Measurements from ENCODE around the gene TSHZ2.
"Not testable (repeated sequence)": the region's sequence is repeated elsewhere in the genome, so short reads cannot be mapped to it uniquely, and the experiment has no call there.

The TSHZ2 gene

DNA sequence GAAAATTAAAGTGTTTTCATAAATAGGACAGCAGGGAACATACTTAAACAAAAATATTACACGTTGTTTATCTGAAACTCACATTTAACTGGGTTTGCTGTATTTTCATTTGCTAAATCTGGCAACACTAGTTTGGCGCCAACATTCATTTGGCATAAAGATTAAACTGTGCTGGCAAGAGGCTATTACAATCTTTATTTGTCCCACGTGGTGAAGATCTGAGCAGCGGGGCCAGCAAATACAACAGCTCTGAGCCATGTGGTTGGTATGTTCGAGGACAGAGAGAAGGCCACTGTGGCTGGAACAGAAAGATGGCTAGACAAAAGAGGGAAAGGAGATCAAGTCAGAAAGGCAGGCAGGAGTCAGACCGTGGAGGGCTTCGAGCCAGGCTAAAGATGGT, 387.3 kb downstream of the TSHZ2 start:
- Histone ChIP-seq H3K27ac (ENCODE audit: low read depth, low read length) (no peak overlapping the region), H3K9ac (ENCODE audit: low read depth, low read length) (no peak overlapping the region), H3K9me3 (ENCODE audit: insufficient read depth, low read depth, low read length) (peaks cover 11% of the 10 kb centered on the region; the same call in 1 of the 2 replicates), H3K36me3 (ENCODE audit: insufficient read depth, low read length) (no peaks in the 10 kb centered on the region), H3K4me1 (ENCODE audit: insufficient read depth, low read length) (peaks cover 3% of the 10 kb centered on the region; the same call in 1 of the 2 replicates), H3K27me3 (ENCODE audit: insufficient read depth, low read length) (no peaks in the 10 kb centered on the region), H3K4me3 (ENCODE audit: low read length) (no peak overlapping the region)
- WGBS, result 92% methylated on average over 7 of the region's 7 CpGs

DNA sequence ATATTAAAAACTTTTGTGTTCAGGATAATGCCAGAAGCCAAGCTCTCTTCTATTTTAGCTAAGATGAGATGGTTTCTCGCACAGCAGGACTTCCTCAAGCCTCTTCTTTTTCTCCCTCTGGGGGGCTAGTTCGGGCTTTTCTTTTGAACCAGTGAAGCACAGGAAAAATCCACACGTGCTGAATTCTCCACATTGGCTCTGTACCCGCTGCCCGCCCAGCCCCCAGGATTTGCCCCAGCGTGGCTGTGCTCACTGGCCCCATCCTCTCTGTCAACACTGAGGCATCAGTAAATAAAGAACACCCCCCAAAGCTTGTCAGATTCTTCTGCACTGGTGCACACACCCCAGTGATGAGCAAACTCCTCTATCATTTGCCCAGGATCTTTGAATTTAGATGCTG, 388.7 kb downstream of the TSHZ2 start:
- Histone ChIP-seq H3K9me3 (ENCODE audit: insufficient read depth, low read depth, low read length) (peaks cover 5% of the 10 kb centered on the region; the same call in 1 of the 2 replicates), H3K9ac (ENCODE audit: low read depth, low read length) (0 out of 2 replicates have a peak overlapping the region, but pooled peaks have one; percentile 7), H3K4me1 (ENCODE audit: insufficient read depth, low read length) (peaks cover 3% of the 10 kb centered on the region; the same call in 1 of the 2 replicates), H3K27me3 (ENCODE audit: insufficient read depth, low read length) (no peaks in the 10 kb centered on the region), H3K4me3 (ENCODE audit: low read length) (no peak overlapping the region), H3K36me3 (ENCODE audit: insufficient read depth, low read length) (no peaks in the 10 kb centered on the region), H3K27ac (ENCODE audit: low read depth, low read length) (no peak overlapping the region)
- WGBS, result 37% methylated on average over 6 of the region's 6 CpGs

DNA sequence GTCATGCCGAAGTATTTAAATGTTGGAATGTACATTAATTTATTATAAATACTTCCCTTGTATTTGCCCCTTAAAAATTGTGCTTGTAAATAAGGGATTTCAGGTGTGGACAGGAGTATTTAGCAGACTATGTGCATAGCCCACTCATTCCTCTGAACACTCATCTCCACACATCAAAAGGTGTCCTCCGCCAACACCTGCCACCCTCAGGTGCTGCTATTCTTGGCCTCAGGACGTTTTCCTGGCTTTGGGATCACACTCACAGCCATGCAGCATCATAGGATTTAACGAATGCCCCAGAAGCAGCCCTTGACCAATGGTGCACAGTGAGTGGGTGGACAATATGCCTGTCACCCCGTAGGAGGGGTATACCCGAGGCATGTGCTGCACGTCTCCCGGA, 390.6 kb downstream of the TSHZ2 start:
- Histone ChIP-seq H3K9ac (ENCODE audit: low read depth, low read length) (no peak overlapping the region), H3K4me1 (ENCODE audit: insufficient read depth, low read length) (peaks cover 3% of the 10 kb centered on the region; the same call in 1 of the 2 replicates), H3K27ac (ENCODE audit: low read depth, low read length) (no peak overlapping the region), H3K27me3 (ENCODE audit: insufficient read depth, low read length) (no peaks in the 10 kb centered on the region), H3K4me3 (ENCODE audit: low read length) (no peak overlapping the region), H3K36me3 (ENCODE audit: insufficient read depth, low read length) (no peaks in the 10 kb centered on the region), H3K9me3 (ENCODE audit: insufficient read depth, low read depth, low read length) (no peaks in the 10 kb centered on the region)
- WGBS, result 90% methylated on average over 7 of the region's 8 CpGs

- H3K27me3 ChIP-seq (ENCODE audit: insufficient read depth, low read length), result no peaks in the 10 kb centered on the region
- 94% methylated on average over 5 of the region's 5 CpGs for WGBS
- H3K9me3 ChIP-seq (ENCODE audit: insufficient read depth, low read depth, low read length), result no peaks in the 10 kb centered on the region
- H3K36me3 ChIP-seq (ENCODE audit: insufficient read depth, low read length), result no peaks in the 10 kb centered on the region
- no peak overlapping the region for H3K4me3 ChIP-seq (ENCODE audit: low read length)
- no peak overlapping the region for H3K9ac ChIP-seq (ENCODE audit: low read depth, low read length)
- no peak overlapping the region for H3K27ac ChIP-seq (ENCODE audit: low read depth, low read length)
- H3K4me1 ChIP-seq (ENCODE audit: insufficient read depth, low read length), result peaks cover 3% of the 10 kb centered on the region; the same call in 1 of the 2 replicates
These were observed 392.5 kb downstream of the TSHZ2 start for GRCh38 chr20:53364646-53365045.

DNA sequence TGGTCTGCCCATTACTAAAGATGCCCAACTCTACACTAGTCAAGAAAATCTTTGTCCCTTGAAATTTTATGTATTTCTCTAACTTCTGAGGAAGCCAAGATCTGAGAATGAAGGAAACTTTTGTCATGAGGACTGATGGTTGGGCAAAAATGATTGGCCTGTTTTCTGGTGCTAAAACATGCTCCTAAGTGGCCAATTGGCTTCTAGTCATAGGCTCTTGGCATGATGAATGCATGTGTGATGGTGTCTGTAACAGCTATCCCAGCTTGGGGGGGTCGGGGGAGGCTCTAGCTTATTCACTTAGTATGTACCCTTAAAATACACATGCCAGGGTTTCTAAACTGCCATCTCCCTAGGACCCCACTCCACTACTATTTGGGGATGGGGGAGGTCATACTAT, 392.9 kb downstream of the TSHZ2 start:
- Histone ChIP-seq H3K9me3 (ENCODE audit: insufficient read depth, low read depth, low read length) (no peaks in the 10 kb centered on the region), H3K27ac (ENCODE audit: low read depth, low read length) (no peak overlapping the region), H3K4me1 (ENCODE audit: insufficient read depth, low read length) (peaks cover 3% of the 10 kb centered on the region; the same call in 1 of the 2 replicates), H3K27me3 (ENCODE audit: insufficient read depth, low read length) (no peaks in the 10 kb centered on the region), H3K36me3 (ENCODE audit: insufficient read depth, low read length) (no peaks in the 10 kb centered on the region), H3K4me3 (ENCODE audit: low read length) (no peak overlapping the region), H3K9ac (ENCODE audit: low read depth, low read length) (no peak overlapping the region)
- WGBS, result no CpG with 5 or more reads among the region's 1 CpG

DNA sequence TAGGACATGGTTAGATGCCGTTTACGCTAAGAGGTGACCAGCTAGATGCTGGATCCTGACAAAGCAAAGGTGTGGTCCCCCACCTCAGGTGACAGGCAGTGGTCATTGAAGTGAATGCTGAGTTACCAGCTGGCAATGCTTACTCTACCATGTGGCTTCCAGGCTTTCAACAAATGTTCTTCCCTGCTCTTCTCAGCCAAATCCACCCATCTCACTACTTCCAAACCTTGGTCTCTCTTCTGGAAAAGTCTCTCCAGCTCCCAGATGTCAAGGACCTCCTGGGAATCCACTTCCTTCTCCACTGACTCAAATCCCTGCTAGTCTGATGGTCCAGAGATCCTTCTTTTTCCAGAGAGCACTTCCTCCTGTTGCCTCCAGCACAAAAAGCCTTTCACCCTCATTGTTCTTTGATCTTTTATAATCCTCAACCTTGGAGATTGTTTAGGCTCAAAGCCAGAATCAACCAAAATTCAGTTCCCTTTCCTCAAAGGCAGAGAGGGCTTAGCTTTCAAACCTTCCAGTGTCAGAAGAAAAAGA, 393.4 kb downstream of the TSHZ2 start:
- Histone ChIP-seq H3K27me3 (ENCODE audit: insufficient read depth, low read length) (no peaks in the 10 kb centered on the region), H3K9me3 (ENCODE audit: insufficient read depth, low read depth, low read length) (no peaks in the 10 kb centered on the region), H3K4me3 (ENCODE audit: low read length) (no peak overlapping the region), H3K4me1 (ENCODE audit: insufficient read depth, low read length) (peaks cover 3% of the 10 kb centered on the region; the same call in 1 of the 2 replicates), H3K9ac (ENCODE audit: low read depth, low read length) (no peak overlapping the region), H3K36me3 (ENCODE audit: insufficient read depth, low read length) (no peaks in the 10 kb centered on the region), H3K27ac (ENCODE audit: low read depth, low read length) (no peak overlapping the region)
- 95% methylated on average over 2 of the region's 2 CpGs for WGBS

DNA sequence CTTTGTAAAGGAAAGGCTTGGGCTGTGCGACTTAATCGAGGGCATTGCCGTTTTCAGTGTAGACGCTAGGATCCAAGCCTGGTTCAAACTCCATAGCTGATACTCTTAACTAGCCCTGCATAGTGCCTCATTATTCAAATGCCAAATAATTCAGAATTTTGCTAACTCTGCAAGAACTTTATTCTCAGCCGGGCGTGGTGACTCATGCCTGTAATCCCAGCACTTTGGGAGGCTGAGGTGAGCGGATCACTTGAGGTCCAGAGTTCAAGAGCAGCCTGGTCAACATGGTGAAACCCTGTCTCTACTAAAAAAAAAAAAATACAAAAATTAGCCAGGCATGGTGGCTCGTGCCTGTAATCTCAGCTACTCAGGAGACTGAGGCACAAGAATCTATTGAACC, 394.8 kb downstream of the TSHZ2 start:
- not testable (repeated sequence) for H3K36me3 ChIP-seq (ENCODE audit: insufficient read depth, low read length); H3K4me3 ChIP-seq (ENCODE audit: low read length); H3K27ac ChIP-seq (ENCODE audit: low read depth, low read length); H3K27me3 ChIP-seq (ENCODE audit: insufficient read depth, low read length); H3K9ac ChIP-seq (ENCODE audit: low read depth, low read length); H3K9me3 ChIP-seq (ENCODE audit: insufficient read depth, low read depth, low read length); H3K4me1 ChIP-seq (ENCODE audit: insufficient read depth, low read length)
- WGBS, result 95% methylated on average over 8 of the region's 8 CpGs

- Histone ChIP-seq H3K27me3 (ENCODE audit: insufficient read depth, low read length) (no peaks in the 10 kb centered on the region), H3K36me3 (ENCODE audit: insufficient read depth, low read length) (no peaks in the 10 kb centered on the region), H3K4me3 (ENCODE audit: low read length) (no peak overlapping the region), H3K9me3 (ENCODE audit: insufficient read depth, low read depth, low read length) (no peaks in the 10 kb centered on the region), H3K9ac (ENCODE audit: low read depth, low read length) (no peak overlapping the region), H3K4me1 (ENCODE audit: insufficient read depth, low read length) (no peaks in the 10 kb centered on the region), H3K27ac (ENCODE audit: low read depth, low read length) (no peak overlapping the region)
- WGBS, result 93% methylated on average over 7 of the region's 7 CpGs
These were observed 397.7 kb downstream of the TSHZ2 start for GRCh38 chr20:53369871-53370270.

DNA sequence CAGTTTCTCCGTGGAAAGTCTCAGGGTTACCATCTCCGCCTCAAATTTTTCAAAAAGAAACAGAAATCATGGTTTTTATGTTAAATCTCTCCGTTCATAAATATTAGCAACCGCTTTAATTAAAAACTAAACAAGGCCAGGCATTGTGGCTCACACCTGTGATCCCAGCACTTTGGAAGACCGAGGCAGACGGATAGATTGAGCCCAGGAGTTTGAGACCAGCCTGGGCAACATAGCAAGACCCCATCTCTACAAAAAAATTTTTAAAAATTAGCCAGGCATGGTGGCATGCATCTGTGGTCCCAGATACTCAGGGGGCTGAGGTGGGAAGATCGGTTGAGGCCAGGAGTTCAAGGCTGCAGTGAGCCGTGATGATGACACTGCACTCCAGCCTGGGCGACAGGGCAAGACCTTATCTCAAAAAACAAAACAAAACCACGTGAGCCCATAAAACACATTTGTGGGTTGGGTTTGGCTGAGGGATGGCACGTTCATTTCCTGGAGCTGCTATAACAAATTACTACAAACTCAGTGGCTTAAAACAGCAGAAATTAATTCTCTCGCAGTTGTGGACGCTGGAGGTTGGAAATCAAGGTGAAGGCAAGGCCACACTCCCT, 398.3 kb downstream of the TSHZ2 start:
- no peak overlapping the region for H3K9ac ChIP-seq (ENCODE audit: low read depth, low read length)
- H3K4me3 ChIP-seq (ENCODE audit: low read length), result no peak overlapping the region
- H3K4me1 ChIP-seq (ENCODE audit: insufficient read depth, low read length), result no peaks in the 10 kb centered on the region
- H3K36me3 ChIP-seq (ENCODE audit: insufficient read depth, low read length), result no peaks in the 10 kb centered on the region
- H3K27me3 ChIP-seq (ENCODE audit: insufficient read depth, low read length), result no peaks in the 10 kb centered on the region
- no peaks in the 10 kb centered on the region for H3K9me3 ChIP-seq (ENCODE audit: insufficient read depth, low read depth, low read length)
- WGBS, result 94% methylated on average over 13 of the region's 13 CpGs
- H3K27ac ChIP-seq (ENCODE audit: low read depth, low read length), result no peak overlapping the region

DNA sequence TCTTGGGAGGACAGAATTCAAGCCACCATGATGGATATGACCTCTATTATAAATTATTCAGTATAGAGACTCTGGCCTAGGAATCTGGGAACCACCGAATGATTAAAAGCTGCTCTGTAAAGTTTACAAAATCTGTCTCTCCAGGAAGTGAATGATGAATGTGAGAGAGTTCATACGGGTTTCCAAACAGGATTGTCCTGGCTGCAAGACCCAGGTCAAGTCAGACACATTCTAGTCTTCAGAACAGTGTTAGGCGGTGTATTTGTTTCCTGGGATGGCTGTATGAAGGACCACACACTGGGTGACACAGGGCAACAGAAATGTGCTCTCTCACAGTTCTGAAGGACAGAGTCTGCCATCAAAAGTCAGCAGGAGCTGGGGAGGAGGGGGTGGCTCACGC, 399.1 kb downstream of the TSHZ2 start:
- Histone ChIP-seq H3K36me3 (ENCODE audit: insufficient read depth, low read length) (no peaks in the 10 kb centered on the region), H3K27ac (ENCODE audit: low read depth, low read length) (no peak overlapping the region), H3K4me1 (ENCODE audit: insufficient read depth, low read length) (no peaks in the 10 kb centered on the region), H3K4me3 (ENCODE audit: low read length) (no peak overlapping the region), H3K9me3 (ENCODE audit: insufficient read depth, low read depth, low read length) (no peaks in the 10 kb centered on the region), H3K9ac (ENCODE audit: low read depth, low read length) (no peak overlapping the region), H3K27me3 (ENCODE audit: insufficient read depth, low read length) (no peaks in the 10 kb centered on the region)
- 92% methylated on average over 4 of the region's 4 CpGs for WGBS

DNA sequence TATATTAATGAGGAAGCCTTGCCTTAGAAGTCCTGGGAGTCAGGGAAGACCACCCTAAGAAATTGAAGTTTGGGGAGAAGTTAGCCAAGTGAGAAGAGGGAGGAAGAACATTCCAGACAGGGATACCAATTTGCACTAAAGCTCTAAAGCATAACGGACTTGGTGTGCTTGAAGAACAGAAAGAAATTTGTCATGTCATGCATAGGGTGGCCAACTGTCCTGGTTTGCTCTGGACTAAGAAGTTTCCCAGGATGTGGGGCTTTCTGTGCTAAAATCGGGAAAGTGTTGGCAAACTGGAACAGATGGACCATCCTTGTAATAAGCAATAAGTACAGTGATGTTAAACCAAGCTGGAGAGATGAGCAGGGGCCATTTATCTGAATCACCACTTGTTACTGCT, 403.9 kb downstream of the TSHZ2 start:
- no peaks in the 10 kb centered on the region for H3K36me3 ChIP-seq (ENCODE audit: insufficient read depth, low read length)
- H3K27ac ChIP-seq (ENCODE audit: low read depth, low read length), result no peak overlapping the region
- 87% methylated on average over 2 of the region's 2 CpGs for WGBS
- no peaks in the 10 kb centered on the region for H3K27me3 ChIP-seq (ENCODE audit: insufficient read depth, low read length)
- H3K4me3 ChIP-seq (ENCODE audit: low read length), result no peak overlapping the region
- H3K9ac ChIP-seq (ENCODE audit: low read depth, low read length), result no peak overlapping the region
- H3K9me3 ChIP-seq (ENCODE audit: insufficient read depth, low read depth, low read length), result no peaks in the 10 kb centered on the region
- no peaks in the 10 kb centered on the region for H3K4me1 ChIP-seq (ENCODE audit: insufficient read depth, low read length)
